Caco-2 (cell line): ENCODE results near the gene RTN4RL1. TPM values are rescaled to one million over a fixed set of nuclear protein-coding genes. Genes with fewer than 3 reads are reported as not detected.

Experiments used
- BruUV-seq: library from RNA; stranded (reverse); fragments of 400-500 nt; replicated peaks from 2 replicates; lab custom pipeline; 2021; lab: Mats Ljungman, UMichigan
- CTCF ChIA-PET: fragments of 300-600 bp; sonication (Branson Sonifier 250); formaldehyde crosslinking; loops from one replicate; lab custom pipeline; 2022; ENCODE audit warnings: antibody characterized with exemption; lab: Charles Lee
- POLR2A ChIA-PET: fragments of 300-600 bp; sonication (Branson Sonifier 250); formaldehyde crosslinking; loops from one replicate; lab custom pipeline; 2022; ENCODE audit warnings: antibody characterized with exemption; lab: Charles Lee
- DNase-seq, 2 experiments: peaks; one replicate each; pipeline versions ENCODE4 v3.0.0 to v3.0.0-alpha.2; 2020 to 2022
- H3K27me3 ChIP-seq: replicated peaks from 2 replicates; pipeline ENCODE4 v1.6.0; 2011; ENCODE audit warnings: low read length; ENCODE audit not compliant: control insufficient read depth, insufficient read depth
- H3K36me3 ChIP-seq: 2 replicates; pipeline ENCODE4 v1.5.1; 2011; ENCODE audit warnings: low read length; ENCODE audit not compliant: control insufficient read depth, insufficient read depth
- H3K4me1 ChIP-seq: fragments of 250-450 bp; sonication (Bioruptor Pico); 2 replicates; pipeline ENCODE4 v1.5.1; 2020; ENCODE audit warnings: mild to moderate bottlenecking
- H3K4me3 ChIP-seq: 2 replicates; pipeline ENCODE4 v1.5.1; 2011; ENCODE audit warnings: low read depth, mild to moderate bottlenecking, control low read depth, low read length
- H3K9me3 ChIP-seq: fragments of 250-450 bp; sonication (Bioruptor Pico); 2 replicates; pipeline ENCODE4 v1.5.1; 2020; ENCODE audit warnings: mild to moderate bottlenecking, moderate library complexity
- H3K27ac Mint-ChIP-seq: one replicate; pipeline ENCODE4 v1.8.0; 2022; ENCODE audit warnings: mixed read lengths; ENCODE audit not compliant: unreplicated experiment
- H3K27me3 Mint-ChIP-seq: one replicate; pipeline ENCODE4 v1.8.0; 2022; ENCODE audit warnings: mixed read lengths; ENCODE audit not compliant: insufficient read depth, unreplicated experiment
- H3K36me3 Mint-ChIP-seq: one replicate; pipeline ENCODE4 v1.8.0; 2022; ENCODE audit warnings: mild to moderate bottlenecking, mixed read lengths; ENCODE audit not compliant: insufficient read depth, unreplicated experiment
- H3K4me1 Mint-ChIP-seq: one replicate; pipeline ENCODE4 v1.8.0; 2022; ENCODE audit warnings: low read depth, mixed read lengths; ENCODE audit not compliant: unreplicated experiment
- H3K4me3 Mint-ChIP-seq: one replicate; pipeline ENCODE4 v1.8.0; 2022; ENCODE audit warnings: mild to moderate bottlenecking, moderate library complexity, mixed read lengths; ENCODE audit not compliant: unreplicated experiment
- H3K9me3 Mint-ChIP-seq: one replicate; pipeline ENCODE4 v1.8.0; 2022; ENCODE audit warnings: mixed read lengths; ENCODE audit not compliant: unreplicated experiment
- intact Hi-C: fragments of 100-400 bp; cut with micrococcal nuclease; formaldehyde crosslinking; loops from one replicate; pipeline ENCODE4 v1.10.0; 2022; ENCODE audit not compliant: unreplicated experiment
- total RNA-seq: library from RNA; stranded (reverse); gene quantifications from 2 replicates; pipeline ENCODE4 v1.2.3, GENCODE V29; 2022
- TF ChIP-seq, protein P1 (sequence below), 2 experiments: fragments of 200-600 bp in 1 of 2; IDR thresholded peaks; 1 replicate in 1 of 2; 2 replicates in 1 of 2; pipeline versions ENCODE4 v1.5.1 to v1.8.0; 2011 to 2022; ENCODE audit warnings: antibody characterized with exemption in 1 of 2, control low read depth in 1 of 2, inconsistent platforms in 1 of 2, low read depth in 1 of 2, low read length in 1 of 2, mild to moderate bottlenecking in 1 of 2, moderate library complexity in 1 of 2; ENCODE audit not compliant: insufficient read depth in 1 of 2, severe bottlenecking in 1 of 2, unreplicated experiment in 1 of 2

RTN4RL1 gene
- total RNA-seq, 1 experiment from 2014 or later: 0.54 TPM

DNA sequence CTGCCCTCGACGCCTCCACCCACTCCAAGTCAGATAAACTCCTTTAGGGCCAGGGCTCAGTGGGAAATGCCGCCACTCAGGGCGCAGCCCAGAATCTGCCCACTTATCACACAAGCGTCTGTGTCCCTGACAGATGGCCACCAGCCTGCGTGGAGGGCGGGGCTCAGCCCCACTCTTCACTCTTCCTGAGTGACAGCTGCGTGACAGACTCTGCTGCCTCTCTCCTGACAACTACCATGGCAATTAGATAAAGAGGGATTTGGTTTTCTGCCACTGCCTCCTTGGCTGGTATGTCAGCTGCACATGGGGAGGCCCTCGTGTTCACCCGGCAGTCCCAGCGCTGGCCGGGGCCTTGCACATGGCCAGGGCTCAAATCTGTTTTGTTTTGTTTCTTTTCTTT lies 96.2 kb downstream of the RTN4RL1 start:
- H3K27me3 ChIP-seq: no peaks in the 10 kb centered on the region
- ChIA-PET CTCF (no interaction called here), POLR2A (no interaction called here)
- TF ChIP-seq, protein P1, sequence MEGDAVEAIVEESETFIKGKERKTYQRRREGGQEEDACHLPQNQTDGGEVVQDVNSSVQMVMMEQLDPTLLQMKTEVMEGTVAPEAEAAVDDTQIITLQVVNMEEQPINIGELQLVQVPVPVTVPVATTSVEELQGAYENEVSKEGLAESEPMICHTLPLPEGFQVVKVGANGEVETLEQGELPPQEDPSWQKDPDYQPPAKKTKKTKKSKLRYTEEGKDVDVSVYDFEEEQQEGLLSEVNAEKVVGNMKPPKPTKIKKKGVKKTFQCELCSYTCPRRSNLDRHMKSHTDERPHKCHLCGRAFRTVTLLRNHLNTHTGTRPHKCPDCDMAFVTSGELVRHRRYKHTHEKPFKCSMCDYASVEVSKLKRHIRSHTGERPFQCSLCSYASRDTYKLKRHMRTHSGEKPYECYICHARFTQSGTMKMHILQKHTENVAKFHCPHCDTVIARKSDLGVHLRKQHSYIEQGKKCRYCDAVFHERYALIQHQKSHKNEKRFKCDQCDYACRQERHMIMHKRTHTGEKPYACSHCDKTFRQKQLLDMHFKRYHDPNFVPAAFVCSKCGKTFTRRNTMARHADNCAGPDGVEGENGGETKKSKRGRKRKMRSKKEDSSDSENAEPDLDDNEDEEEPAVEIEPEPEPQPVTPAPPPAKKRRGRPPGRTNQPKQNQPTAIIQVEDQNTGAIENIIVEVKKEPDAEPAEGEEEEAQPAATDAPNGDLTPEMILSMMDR (IDR thresholded peaks at IDR 0.05; ENCODE audit: insufficient read depth in 1 of 2, low read depth in 1 of 2, low read length in 1 of 2, severe bottlenecking in 1 of 2, unreplicated experiment in 1 of 2): no peak
- BruUV-seq: no TSS peak
- H3K27ac Mint-ChIP-seq: no peak overlapping the region
- H3K4me1 Mint-ChIP-seq: no peaks in the 10 kb centered on the region
- H3K36me3 ChIP-seq: no peaks in the 10 kb centered on the region
- peaks cover 5% of the 10 kb centered on the region; the same call in 1 of the 2 replicates for H3K4me1 ChIP-seq
- DNase-seq: no peak
- intact Hi-C loops: no loop called here
- H3K27me3 Mint-ChIP-seq: no peaks in the 10 kb centered on the region
- no peaks in the 10 kb centered on the region for H3K36me3 Mint-ChIP-seq
- no peaks in the 10 kb centered on the region for H3K9me3 Mint-ChIP-seq
- no peak overlapping the region for H3K4me3 ChIP-seq
- H3K4me3 Mint-ChIP-seq: no peak overlapping the region
- no peaks in the 10 kb centered on the region for H3K9me3 ChIP-seq

DNA sequence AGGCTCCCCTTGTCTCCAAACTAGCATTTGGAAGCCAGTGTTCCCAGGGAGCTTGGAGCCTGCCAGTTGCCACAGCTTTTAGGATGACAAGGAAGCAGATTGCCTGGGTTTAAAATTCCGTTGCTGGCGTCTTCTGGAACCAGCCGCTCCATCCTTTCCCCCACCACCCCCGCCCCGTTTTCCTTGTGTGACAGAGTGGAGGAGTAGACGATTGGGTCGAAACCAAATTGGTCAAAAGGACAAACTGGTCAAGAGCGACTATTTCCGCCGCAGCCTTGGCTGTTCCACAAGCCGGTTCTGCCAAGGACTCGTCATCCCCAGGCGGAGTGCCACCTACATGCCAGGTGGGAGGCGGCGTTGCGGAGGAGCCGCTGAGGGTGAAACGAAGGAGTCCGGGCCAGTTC lies 104.2 kb downstream of the RTN4RL1 start:
- H3K27me3 ChIP-seq: no peaks in the 10 kb centered on the region
- BruUV-seq: no TSS peak
- H3K36me3 ChIP-seq: no peaks in the 10 kb centered on the region
- H3K4me1 ChIP-seq: no peaks in the 10 kb centered on the region
- no peaks in the 10 kb centered on the region for H3K9me3 Mint-ChIP-seq
- ChIA-PET CTCF (no interaction called here), POLR2A (no interaction called here)
- H3K9me3 ChIP-seq: no peaks in the 10 kb centered on the region
- H3K27ac Mint-ChIP-seq: no peak overlapping the region
- intact Hi-C loops: no loop called here
- no peak for DNase-seq
- no peak overlapping the region for H3K4me3 ChIP-seq
- H3K4me3 Mint-ChIP-seq: no peak overlapping the region
- no peaks in the 10 kb centered on the region for H3K4me1 Mint-ChIP-seq
- no peaks in the 10 kb centered on the region for H3K27me3 Mint-ChIP-seq
- no peaks in the 10 kb centered on the region for H3K36me3 Mint-ChIP-seq
- TF ChIP-seq, protein P1 (IDR thresholded peaks at IDR 0.05; ENCODE audit: insufficient read depth in 1 of 2, low read depth in 1 of 2, low read length in 1 of 2, severe bottlenecking in 1 of 2, unreplicated experiment in 1 of 2): no peak

DNA sequence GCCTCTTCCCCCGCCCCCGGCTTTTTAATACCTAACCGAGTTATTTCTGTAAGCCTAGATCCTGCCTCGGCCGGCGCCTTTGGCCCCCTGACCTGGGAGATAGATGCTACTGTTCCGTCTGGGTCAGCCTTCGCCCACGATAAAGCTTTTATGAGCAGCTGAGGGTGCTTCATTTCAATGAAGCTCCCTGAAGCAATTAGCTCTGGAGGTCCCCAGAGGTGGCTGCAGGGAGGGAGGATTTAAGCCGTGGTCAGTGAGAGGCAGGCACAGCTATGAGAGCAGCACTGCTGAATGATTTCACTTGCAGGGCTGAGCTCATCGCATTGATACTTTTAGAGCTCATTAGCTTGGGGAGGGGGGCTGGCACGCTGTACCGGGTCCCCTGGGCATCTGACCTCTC lies 105.9 kb downstream of the RTN4RL1 start:
- ChIA-PET CTCF (interaction anchor here (0.6 to 3.4 kb wide), 2 partner anchors 10 to 194 kb away, joined by 5 to 13 read pairs; no protein-coding TSS in a partner anchor), POLR2A (no interaction called here)
- H3K36me3 ChIP-seq: no peaks in the 10 kb centered on the region
- Mint-ChIP-seq H3K27ac (no peak overlapping the region), H3K4me1 (no peaks in the 10 kb centered on the region), H3K9me3 (no peaks in the 10 kb centered on the region), H3K36me3 (no peaks in the 10 kb centered on the region), H3K27me3 (peaks cover under 1% of the 10 kb centered on the region), H3K4me3 (no peak overlapping the region)
- H3K4me1 ChIP-seq: no peaks in the 10 kb centered on the region
- no peak overlapping the region for H3K4me3 ChIP-seq
- H3K9me3 ChIP-seq: no peaks in the 10 kb centered on the region
- H3K27me3 ChIP-seq: no peaks in the 10 kb centered on the region
- intact Hi-C loops: no loop called here
- no TSS peak for BruUV-seq
- TF ChIP-seq, protein P1 (IDR thresholded peaks at IDR 0.05; ENCODE audit: insufficient read depth in 1 of 2, low read depth in 1 of 2, low read length in 1 of 2, severe bottlenecking in 1 of 2, unreplicated experiment in 1 of 2): no peak
- DNase-seq: no peak
